ENCODE data around the gene SP6.
A peak's percentile ranks its signal among the peaks of the same experiment; 100 is the strongest.

Gene SP6

GRCh38 chr17:47853616-47854015 is 2.7 kb upstream of the SP6 start:
- DNase-seq: no peak

GRCh38 chr17:47852113-47852949 is 1.4 kb upstream of the SP6 start:
- no peak for DNase-seq

GRCh38 chr17:47851764-47852112 is 775 bp upstream of the SP6 start:
- no peak for DNase-seq

- DNase-seq: no peak
Observed at GRCh38 chr17:47850373-47850691, 631 bp downstream of the SP6 start.

GRCh38 chr17:47848198-47848513 is 2.8 kb downstream of the SP6 start:
- no peak for DNase-seq

GRCh38 chr17:47847341-47848197 is 3.4 kb downstream of the SP6 start:
- peak in 1 of 4 experiments; percentile 10 for DNase-seq

DNA sequence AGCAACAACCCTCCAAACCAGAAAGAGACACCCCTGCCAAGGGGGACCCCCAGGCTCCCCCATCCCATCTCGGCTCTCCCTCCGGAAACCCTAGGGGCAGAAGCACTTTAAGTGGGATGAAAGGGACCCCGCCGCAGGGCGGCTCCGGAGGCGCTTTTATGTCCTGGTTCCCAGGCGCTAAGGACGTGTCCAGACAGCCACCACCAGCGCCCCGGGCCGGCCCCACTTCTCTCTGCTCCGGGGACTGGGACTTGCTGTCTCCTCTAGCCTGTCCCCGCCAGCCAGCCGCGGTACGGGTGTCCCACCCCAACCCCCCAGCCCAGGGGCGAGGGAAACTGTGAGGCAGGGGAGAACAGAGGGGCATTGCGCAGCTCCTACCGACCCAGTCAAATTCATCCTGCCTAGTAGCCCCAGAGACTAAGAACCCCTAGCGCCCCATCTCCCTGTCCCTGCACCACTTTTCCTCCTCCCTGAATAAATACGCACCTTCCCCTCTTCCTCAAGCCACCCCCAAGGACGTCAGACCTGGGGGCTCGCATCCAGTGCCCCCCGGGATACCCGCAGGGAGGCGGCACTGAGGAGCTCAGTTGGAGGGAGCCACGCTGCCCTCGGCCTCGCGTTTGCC is 4.1 kb downstream of the SP6 start:
- DNase-seq: no peak

DNA sequence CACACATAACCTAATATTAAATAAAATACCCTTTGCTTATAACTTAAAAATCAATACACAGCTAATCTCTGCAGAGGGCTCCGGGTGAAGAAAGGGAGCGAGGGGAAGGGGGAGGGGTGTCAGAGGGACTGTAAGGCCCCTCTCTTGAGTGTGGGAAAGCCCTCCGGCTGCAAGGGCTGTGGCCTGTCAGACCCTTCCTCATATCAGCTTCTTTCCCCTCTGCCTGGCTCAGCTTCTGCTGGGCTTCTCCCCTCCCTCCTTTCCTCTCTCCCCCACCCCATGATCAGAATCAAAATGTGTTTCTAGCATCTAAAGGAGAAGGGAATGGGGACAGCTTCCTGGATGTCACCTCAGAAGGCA is 5.3 kb downstream of the SP6 start:
- DNase-seq: no peak

- DNase-seq: no peak
Observed at GRCh38 chr17:47844814-47845715, 5.9 kb downstream of the SP6 start.

- DNase-seq: no peak
Observed at GRCh38 chr17:47844227-47844626, 6.7 kb downstream of the SP6 start.

DNA sequence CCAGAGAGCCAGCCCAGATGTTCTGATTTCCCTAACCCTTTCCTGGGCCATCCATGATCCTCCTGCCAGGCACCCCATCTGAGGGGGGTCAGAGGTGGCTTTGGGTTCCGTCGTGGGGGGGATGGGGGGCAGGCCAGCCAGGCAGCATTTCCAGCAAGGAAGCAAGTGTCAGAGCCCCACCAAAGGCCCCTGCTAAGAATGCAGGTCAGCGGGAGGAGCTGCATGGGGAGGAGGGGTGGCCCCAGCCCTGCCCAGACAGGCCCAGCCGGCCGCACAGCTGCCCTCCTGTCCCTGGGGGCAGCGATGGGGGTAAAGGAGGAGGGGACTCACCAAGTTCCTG is 7.6 kb downstream of the SP6 start:
- no peak for DNase-seq

GRCh38 chr17:47841488-47842291 is 9.3 kb downstream of the SP6 start:
- no peak for DNase-seq

GRCh38 chr17:47840742-47841487 is 10.0 kb downstream of the SP6 start, which contains the start of gene SCRN2:
Gene SCRN2, minus strand, starts transcription at chr17:47841273. Its CDS starts 430 bp downstream, at chr17:47840843.
- DNase-seq: peak; percentile 77 to 81 (median 78)

- DNase-seq: no peak
Observed at GRCh38 chr17:47840001-47840741, 10.8 kb downstream of the SP6 start.

GRCh38 chr17:47839071-47839470 is 11.9 kb downstream of the SP6 start:
- DNase-seq: no peak

DNA sequence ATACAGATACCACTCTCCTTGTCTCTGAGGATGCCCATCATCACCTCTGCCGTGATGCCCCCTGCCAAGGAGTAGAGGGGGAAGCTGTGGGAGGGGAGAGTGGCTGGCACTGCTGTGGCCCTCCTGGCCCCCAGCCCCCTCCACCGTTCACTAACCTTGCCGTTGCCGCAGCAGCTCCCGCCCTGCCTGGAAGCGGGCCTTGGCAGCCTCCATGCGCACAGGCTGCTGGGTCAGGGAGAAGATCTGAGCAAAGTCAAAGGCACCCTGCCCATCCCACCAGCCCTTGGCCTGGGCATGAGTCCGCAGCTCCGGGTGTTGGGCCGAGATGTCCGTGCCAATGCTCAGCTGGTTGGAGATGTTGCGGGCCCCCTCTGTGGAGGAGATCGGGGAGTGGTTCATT is 12.3 kb downstream of the SP6 start:
- no peak for DNase-seq

GRCh38 chr17:47837401-47838039 is 13.4 kb downstream of the SP6 start:
- DNase-seq: no peak

- DNase-seq: no peak
Observed at GRCh38 chr17:47836601-47837000, 14.4 kb downstream of the SP6 start.

- DNase-seq: no peak
Observed at GRCh38 chr17:47834756-47835155, 16.2 kb downstream of the SP6 start.

GRCh38 chr17:47831934-47832327 is 19.0 kb downstream of the SP6 start:
- no peak for DNase-seq
